Mucosa of descending colon (tissue), 3 donors: Measurements from ENCODE around the gene ANKH. TPM values are rescaled to one million over a fixed set of nuclear protein-coding genes. Genes with fewer than 3 reads are reported as not detected.

ENCODE experiments used
- ATAC-seq: fragments of 200-7000 bp; cut with Tn5 transposase; one replicate; pipeline ENCODE4 v1.9.1; 2020; ENCODE audit warnings: mild to moderate bottlenecking, moderate library complexity
- DNase-seq, 3 donors: peaks; one replicate each; pipeline ENCODE4 v3.0.0-alpha.2; 2020
- H3K36me3 ChIP-seq: fragments of 200-600 bp; one replicate; pipeline ENCODE4 v1.8.0; 2021; ENCODE audit warnings: low read depth, mild to moderate bottlenecking
- H3K4me1 ChIP-seq: fragments of 200-600 bp; one replicate; pipeline ENCODE4 v1.8.0; 2021; ENCODE audit warnings: low read depth, mild to moderate bottlenecking
- H3K4me3 ChIP-seq: fragments of 200-600 bp; one replicate; pipeline ENCODE4 v1.8.0; 2021; ENCODE audit warnings: mild to moderate bottlenecking
- H3K9me3 ChIP-seq: fragments of 200-600 bp; one replicate; pipeline ENCODE4 v1.8.0; 2021; ENCODE audit warnings: mild to moderate bottlenecking
- CTCF ChIP-seq: fragments of 200-600 bp; IDR thresholded peaks from one replicate; pipeline ENCODE4 v1.8.0; 2022; ENCODE audit warnings: antibody characterized with exemption, mild to moderate bottlenecking
- intact Hi-C, 2 donors: fragments of 100-400 bp; cut with DNase I in 1 of 2; cut with micrococcal nuclease in 1 of 2; formaldehyde crosslinking; loops; one replicate each; pipeline versions ENCODE4 v1.11.0 to v1.11.1; 2022; cut with DNase I, micrococcal nuclease
- total RNA-seq, 3 donors: library from RNA; stranded (reverse); fragmentation: NEBNext Ultra II Directional in 2 of 3; extraction: Animal tissue kit (Norgen Biotek cat#: 25700) in 2 of 3; gene quantifications; one replicate each; pipeline versions ENCODE4 v1.2.1 to v1.2.4, GENCODE V29; 2021 to 2023
- donor health status: DM: no; HTN: no; CAD: no; lungs with moderate emphysema.
- donor health status: DM: no; HTN: no; CAD: no.
- donor health status: DM: no; HTN: yes; CAD: no.

ANKH gene
- total RNA-seq, 3 donors from 2014 or later, result 85.4 to 177 (median 105) TPM

- no peak for TF ChIP-seq CTCF
- intact Hi-C loops, result no loop called here
- no peaks in the 10 kb centered on the region for H3K4me1 ChIP-seq
- no peaks in the 10 kb centered on the region for H3K36me3 ChIP-seq
- ATAC-seq, result no peak
- no peak overlapping the region for H3K4me3 ChIP-seq
- no peak for DNase-seq
- no peaks in the 10 kb centered on the region for H3K9me3 ChIP-seq
Measured at GRCh38 chr5:14696057-14696456, 175.5 kb downstream of the ANKH start.

GRCh38 chr5:14695152-14695551 lies 176.4 kb downstream of the ANKH start:
- DNase-seq (no peak), ATAC-seq (no peak)
- intact Hi-C loops, result no loop called here
- no peaks in the 10 kb centered on the region for H3K36me3 ChIP-seq
- H3K4me3 ChIP-seq, result no peak overlapping the region
- peaks cover 5% of the 10 kb centered on the region for H3K9me3 ChIP-seq
- no peak for TF ChIP-seq CTCF
- H3K4me1 ChIP-seq, result no peaks in the 10 kb centered on the region

- no peak for TF ChIP-seq CTCF
- Histone ChIP-seq H3K4me1 (no peaks in the 10 kb centered on the region), H3K36me3 (no peaks in the 10 kb centered on the region), H3K9me3 (peaks cover 8% of the 10 kb centered on the region), H3K4me3 (no peak overlapping the region)
- ATAC-seq (no peak), DNase-seq (no peak)
- intact Hi-C loops, result no loop called here
Measured at GRCh38 chr5:14693070-14693469, 178.5 kb downstream of the ANKH start.

GRCh38 chr5:14687023-14687665 lies 184.4 kb downstream of the ANKH start:
- H3K4me3 ChIP-seq, result no peak overlapping the region
- no peaks in the 10 kb centered on the region for H3K36me3 ChIP-seq
- no peak for ATAC-seq
- H3K4me1 ChIP-seq, result peaks cover 12% of the 10 kb centered on the region
- intact Hi-C loops, result no loop called here
- H3K9me3 ChIP-seq, result peaks cover 8% of the 10 kb centered on the region
- no peak for DNase-seq
- no peak for TF ChIP-seq CTCF

GRCh38 chr5:14686517-14686916 lies 185.1 kb downstream of the ANKH start:
- no peaks in the 10 kb centered on the region for H3K36me3 ChIP-seq
- H3K4me3 ChIP-seq, result no peak overlapping the region
- H3K4me1 ChIP-seq, result peaks cover 12% of the 10 kb centered on the region
- intact Hi-C loops, result no loop called here
- peak; percentile 74 for ATAC-seq
- TF ChIP-seq CTCF, result no peak
- no peak for DNase-seq
- H3K9me3 ChIP-seq, result peaks cover 8% of the 10 kb centered on the region

- peak in 1 of 3 donors; percentile 46 for DNase-seq
- Histone ChIP-seq H3K9me3 (peaks cover 8% of the 10 kb centered on the region), H3K4me1 (peaks cover 12% of the 10 kb centered on the region), H3K36me3 (no peaks in the 10 kb centered on the region), H3K4me3 (no peak overlapping the region)
- TF ChIP-seq CTCF, result peak; percentile 41
- intact Hi-C loops, result no loop called here
- ATAC-seq, result peak; percentile 81
Measured at GRCh38 chr5:14685757-14686156, 185.8 kb downstream of the ANKH start.
